Epidermal melanocyte (primary cell): Measurements from ENCODE around the gene FBN1.

Source experiments
- DNase-seq: peaks from one replicate; pipeline ENCODE4 v3.0.0; 2011; ENCODE audit warnings: low spot score; ENCODE audit not compliant: insufficient read length

The FBN1 gene

DNA sequence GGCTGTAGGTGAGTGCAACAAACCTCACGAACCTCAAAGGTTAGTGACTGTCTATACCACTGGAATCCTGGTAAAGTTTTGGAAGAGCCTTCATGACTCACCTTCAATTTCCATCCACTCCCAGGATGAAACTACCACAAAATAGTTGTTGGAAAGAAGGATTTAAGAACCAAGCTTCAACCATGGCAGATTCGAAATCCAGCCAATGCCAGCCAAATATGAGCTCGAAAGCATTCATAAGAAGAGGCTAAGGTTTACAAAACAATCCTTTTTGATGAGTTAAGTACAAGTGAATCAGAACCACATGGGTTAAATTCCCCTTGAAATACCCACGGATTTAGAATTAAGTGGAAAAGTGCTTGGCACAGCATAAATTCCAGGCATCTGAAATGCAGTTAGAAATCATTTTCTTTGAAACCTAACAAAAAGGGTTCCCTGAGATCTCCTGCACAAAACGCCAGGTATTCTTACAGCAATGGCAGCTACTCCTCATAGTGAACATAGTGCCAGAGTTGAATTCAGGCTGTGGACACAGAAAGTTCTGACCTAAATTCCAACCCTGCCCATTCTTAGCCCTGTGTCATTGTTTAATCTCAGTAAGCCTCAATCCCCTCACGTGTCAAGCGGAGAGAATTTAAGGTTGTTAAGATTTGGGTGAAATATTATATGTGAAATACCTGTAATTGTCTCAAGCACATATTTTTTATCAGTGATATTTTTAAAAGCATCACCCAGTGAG is 89.2 kb downstream of the FBN1 start:
- DNase-seq = no peak

DNA sequence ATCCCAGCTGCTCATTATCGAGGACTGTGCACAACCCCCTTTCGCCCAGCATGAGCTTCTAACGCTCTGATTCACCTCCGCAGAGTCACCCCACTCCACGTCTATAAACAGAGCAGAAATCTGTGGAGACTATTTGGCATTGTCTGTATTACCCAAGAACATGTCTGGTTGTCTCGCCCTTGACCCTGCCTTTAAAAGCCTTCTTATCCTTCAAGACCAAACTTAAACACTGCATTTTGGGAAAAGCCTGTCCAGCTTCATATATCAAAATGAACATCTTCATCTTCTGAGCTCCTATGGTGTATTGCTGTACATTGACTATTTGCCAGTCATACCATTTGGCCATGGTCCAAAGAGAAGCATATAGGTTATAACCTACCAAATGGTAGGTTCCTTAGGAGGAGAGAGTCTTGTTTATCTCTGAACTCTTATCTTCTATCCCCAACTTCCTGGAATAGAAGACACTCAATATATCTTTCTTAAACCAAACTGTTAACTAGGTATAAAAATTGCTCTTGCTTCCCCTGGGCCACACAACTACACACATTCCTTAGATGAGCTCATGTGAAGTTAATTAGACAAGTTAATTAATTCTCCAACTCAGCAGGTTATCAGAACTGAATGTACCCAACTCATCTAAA is 90.1 kb downstream of the FBN1 start:
- no peak for DNase-seq

DNA sequence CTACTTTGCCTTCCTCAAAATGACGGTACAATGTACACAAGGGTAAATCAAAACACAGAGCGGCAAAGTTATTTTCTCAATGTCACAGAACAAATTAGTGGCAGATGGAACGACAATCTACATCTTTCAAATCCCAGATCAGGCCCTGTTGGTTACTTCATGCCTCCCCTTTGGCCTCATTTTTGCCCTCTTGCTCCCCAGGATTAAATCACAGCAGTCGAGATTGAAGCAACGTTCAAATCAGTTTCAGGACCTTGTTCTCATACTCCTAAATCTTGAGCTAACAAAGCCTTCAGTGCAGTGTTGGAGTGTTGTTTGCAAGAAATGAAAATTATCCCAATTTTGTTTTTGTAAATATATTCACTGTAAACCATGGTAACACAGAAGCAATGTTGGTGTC is 91.4 kb downstream of the FBN1 start:
- no peak for DNase-seq

- no peak for DNase-seq
These were observed 92.0 kb downstream of the FBN1 start for GRCh38 chr15:48553559-48553958.

DNA sequence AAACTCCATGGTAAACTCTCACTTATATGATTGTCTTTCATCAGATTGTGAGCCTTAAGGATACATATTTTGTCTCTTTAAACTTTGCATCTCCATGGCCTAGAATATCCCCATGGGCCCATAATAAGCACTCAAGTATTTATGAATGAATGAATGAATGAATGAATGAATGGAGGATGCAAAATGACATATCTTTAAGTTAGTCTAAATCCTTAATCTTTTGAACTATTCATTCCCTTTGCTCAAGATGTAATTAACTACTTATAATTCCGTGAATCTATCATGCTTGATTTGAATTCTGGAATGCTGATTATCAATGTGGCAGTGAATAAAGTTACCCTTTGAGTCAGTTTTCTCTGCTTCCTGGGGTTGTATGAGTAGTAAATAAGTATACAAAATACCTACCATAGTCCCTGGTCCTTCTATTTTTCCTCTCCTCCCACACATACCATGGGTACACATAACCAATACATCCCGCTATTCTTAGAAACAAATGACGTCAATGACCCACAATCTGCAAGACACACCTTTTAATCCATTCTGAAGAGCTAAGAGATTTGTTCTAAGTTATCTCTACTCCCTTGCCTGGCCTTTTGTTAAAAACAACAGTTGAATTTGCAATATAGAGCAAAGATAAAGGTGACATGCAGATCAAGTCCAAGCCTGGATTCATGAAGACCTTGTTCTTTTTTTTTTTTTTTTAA is 94.5 kb downstream of the FBN1 start:
- DNase-seq = no peak

DNA sequence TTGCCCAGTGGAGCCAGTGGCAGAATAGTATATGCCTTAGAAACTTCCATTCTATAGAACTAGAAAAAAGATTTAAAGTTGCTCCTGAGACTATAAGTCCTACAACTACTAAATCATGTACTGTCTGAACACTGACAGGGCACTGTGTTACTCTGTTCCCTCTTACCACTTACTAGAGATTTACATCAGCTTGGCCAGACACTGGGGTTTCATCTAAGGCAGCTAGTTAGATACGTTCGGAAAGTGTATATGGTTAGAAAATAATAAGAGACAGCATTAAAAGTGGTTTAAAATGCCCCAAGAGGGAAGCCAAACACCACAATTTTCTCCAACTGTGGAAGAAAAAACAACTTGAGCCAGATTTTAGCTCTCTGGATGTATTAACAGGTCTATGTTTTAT is 97.1 kb downstream of the FBN1 start:
- no peak for DNase-seq

GRCh38 chr15:48547286-48547685 is 98.2 kb downstream of the FBN1 start:
- DNase-seq = no peak

GRCh38 chr15:48546296-48546695 is 99.2 kb downstream of the FBN1 start:
- no peak for DNase-seq

- no peak for DNase-seq
These were observed 100.7 kb downstream of the FBN1 start for GRCh38 chr15:48544778-48545177.

GRCh38 chr15:48541341-48542278 is 103.9 kb downstream of the FBN1 start:
- peak; percentile 78 for DNase-seq

GRCh38 chr15:48540756-48541155 is 104.8 kb downstream of the FBN1 start:
- DNase-seq = no peak

DNA sequence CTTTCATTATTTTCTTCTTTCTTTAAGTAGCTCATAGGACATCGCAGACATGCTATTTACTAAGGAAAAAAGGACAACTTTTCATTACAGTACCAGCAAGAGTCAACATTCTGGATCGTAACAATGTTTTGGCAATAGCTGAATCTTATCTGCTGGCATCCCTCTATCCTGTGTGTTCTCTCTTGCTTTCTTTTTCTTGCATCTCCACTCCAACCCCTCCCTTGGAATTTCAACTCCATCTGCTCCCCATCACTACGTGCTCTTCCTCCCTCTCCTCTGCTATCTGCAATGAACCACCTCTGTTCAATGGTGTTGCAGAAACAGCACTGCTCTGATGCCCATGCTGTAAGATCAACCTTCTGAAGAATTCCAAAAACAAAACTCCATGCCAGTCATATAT is 106.6 kb downstream of the FBN1 start:
- DNase-seq = no peak

- no peak for DNase-seq
These were observed 108.0 kb downstream of the FBN1 start for GRCh38 chr15:48537271-48538113.

DNA sequence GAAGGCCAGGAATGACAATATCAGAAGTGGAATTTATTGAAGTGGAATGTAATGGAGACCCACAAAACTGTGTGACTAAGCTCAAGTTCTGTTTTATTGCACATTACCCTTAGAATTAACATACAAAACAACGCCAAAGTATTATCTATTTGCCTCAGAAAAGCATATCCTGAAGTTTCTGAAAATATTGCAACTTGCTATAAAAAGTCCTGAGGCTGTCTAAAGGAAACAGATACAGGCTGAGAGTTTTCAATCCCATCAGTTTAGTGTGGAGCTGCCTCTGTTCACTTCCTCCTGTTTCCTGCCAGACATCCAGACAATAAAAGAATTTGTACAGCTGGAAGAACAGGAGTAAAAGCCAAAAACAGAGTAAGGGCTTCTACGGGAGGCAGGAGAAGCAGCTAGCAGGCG is 108.8 kb downstream of the FBN1 start:
- DNase-seq = no peak

DNA sequence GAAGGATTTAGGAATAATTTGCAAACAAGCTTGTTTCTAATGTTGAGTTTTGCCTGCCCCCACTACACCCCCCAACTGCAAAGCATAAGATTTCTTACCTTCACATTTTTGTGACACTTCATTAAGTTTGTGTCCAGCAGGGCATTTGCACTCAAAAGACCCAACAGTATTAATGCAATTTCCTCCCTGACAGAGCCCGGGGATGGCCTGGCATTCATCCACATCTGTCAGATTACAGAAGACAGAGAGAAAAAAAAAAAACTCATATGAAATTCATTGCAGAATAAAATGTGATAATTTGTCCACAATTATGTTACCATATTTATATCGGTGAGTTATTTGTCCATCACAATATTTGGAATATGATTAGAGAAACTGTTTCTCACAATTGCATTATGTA is 111.5 kb downstream of the FBN1 start:
- no peak for DNase-seq

DNA sequence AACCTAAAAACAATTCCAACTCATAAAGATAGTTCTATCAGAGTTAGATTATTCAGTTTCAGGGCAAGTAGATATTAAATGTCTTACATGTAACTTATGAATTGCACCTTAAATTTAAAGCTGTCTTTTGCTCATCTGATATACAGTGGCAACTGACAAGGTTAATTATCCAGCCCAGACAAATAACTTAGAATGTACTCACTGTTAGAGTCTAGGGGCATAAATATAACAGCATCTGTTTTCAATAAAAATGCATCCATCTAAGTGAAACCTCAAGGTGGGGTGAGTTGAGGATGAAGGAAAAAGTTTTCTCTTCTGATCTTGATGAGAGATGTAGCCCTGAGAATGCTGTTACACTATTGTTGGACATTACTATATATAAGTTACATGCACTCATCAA is 112.6 kb downstream of the FBN1 start:
- no peak for DNase-seq

DNA sequence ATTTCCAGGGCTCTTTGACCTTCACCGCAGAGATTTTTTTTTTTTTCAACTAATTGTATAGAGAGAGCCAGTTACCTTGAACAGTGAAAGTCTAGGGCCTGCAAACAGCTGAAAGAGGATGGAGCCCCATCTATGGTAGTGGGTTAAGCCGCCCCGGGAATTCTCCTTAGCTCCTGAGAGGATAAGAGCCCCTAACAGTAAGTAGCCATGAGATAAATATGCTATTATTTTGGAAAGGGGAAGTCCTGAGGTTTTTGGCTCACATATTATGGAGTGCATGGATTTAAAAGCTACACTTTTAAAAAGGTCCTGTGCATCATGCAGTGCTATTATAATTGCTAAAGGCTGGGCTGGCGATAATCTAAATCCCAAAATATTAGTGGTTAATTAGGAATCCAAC is 115.0 kb downstream of the FBN1 start:
- DNase-seq = no peak

DNA sequence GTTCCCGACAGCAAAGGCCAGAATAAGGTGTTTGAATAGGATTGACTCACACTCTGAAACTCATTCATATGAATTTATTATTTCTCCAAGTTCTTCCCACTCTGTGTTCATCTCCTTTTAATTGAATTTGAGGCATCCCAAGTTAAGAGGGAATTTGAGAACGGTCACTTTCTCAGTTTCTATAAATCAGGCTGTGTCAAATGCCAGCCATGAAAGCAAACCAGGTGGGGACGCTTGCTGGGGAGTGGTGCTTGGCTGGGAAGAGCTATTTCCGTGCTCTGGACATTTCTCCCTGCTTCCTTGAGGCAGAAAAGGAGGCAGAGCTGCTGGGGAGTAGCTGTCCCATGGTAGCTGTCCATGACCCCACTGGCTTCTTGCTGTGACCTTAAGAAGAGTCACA is 116.6 kb downstream of the FBN1 start:
- no peak for DNase-seq

GRCh38 chr15:48527517-48527916 is 118.0 kb downstream of the FBN1 start:
- no peak for DNase-seq

DNA sequence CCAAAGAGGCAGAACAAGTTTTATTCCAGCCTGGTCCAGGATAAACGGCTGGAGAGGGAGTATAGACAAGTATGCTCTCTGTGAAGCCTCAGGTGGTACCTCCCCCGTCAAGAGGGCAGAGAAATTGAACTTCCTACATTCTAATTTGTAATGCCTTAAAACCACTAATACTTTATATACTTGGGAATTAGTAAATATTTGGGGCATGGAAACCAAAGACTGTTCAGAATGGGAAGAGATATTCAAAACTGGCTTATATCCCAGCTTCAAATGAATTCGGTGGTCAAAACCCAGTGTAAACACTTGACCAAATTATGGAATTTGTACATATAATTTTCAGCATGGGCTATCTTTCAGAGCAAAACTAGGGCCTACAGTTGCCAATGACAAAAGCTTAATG is 122.6 kb downstream of the FBN1 start:
- DNase-seq = no peak

GRCh38 chr15:48522123-48522522 is 123.4 kb downstream of the FBN1 start:
- DNase-seq = no peak
